ENCODE data around the gene LHX1.

Gene LHX1

GRCh38 chr17:36946726-36947091 lies 9.4 kb downstream of the LHX1 start:
- no peaks in the 10 kb centered on the region for H3K9me3 Mint-ChIP-seq
- peaks cover 24% of the 10 kb centered on the region for H3K36me3 Mint-ChIP-seq (ENCODE audit: insufficient read depth)
- no peak overlapping the region for H3K4me3 Mint-ChIP-seq
- no peak overlapping the region for H3K27ac Mint-ChIP-seq
- no peak for DNase-seq
- peaks cover 30 to 32% of the 10 kb centered on the region in 2 donors for H3K4me1 Mint-ChIP-seq (ENCODE audit: low read depth in 2 of 2)
- H3K27me3 Mint-ChIP-seq: peaks cover 43 to 49% of the 10 kb centered on the region in 2 donors
- ATAC-seq (replicated peaks): no peak

- H3K27me3 Mint-ChIP-seq: peaks cover 40 to 45% of the 10 kb centered on the region in 2 donors
- DNase-seq: no peak
- peak overlapping the region; percentile 95 to 96 for H3K27ac Mint-ChIP-seq
- no peaks in the 10 kb centered on the region for H3K9me3 Mint-ChIP-seq
- ATAC-seq (replicated peaks): no peak
- peaks cover 29% of the 10 kb centered on the region for H3K36me3 Mint-ChIP-seq (ENCODE audit: insufficient read depth)
- H3K4me1 Mint-ChIP-seq (ENCODE audit: low read depth in 2 of 2): peaks cover 41 to 44% of the 10 kb centered on the region in 2 donors
- peak overlapping the region; percentile 91 to 95 for H3K4me3 Mint-ChIP-seq
These were observed 10.8 kb downstream of the LHX1 start for GRCh38 chr17:36947922-36948716.

- ATAC-seq (replicated peaks) (peak; percentile 95), DNase-seq (peak; percentile 96 to 97 (median 97))
- Mint-ChIP-seq H3K27me3 (peaks cover 32 to 38% of the 10 kb centered on the region in 2 donors), H3K9me3 (no peaks in the 10 kb centered on the region), H3K27ac (peak within 1 kb of the TSS; percentile 95 to 96), H3K4me3 (peak within 1 kb of the TSS; percentile 91 to 95), H3K36me3 (ENCODE audit: insufficient read depth) (peaks cover 29% of the 10 kb centered on the region), H3K4me1 (ENCODE audit: low read depth in 2 of 2) (peaks cover 42 to 47% of the 10 kb centered on the region in 2 donors)
These were observed 11.6 kb downstream of the LHX1 start, which contains the start of gene AATF for GRCh38 chr17:36948717-36949460. TSS of gene AATF (plus strand) at chr17:36948954. CDS start at chr17:36949126, 172 bp downstream.

GRCh38 chr17:36949461-36949927 lies 12.2 kb downstream of the LHX1 start:
- Mint-ChIP-seq H3K4me3 (peak overlapping the region; percentile 91 to 95), H3K36me3 (ENCODE audit: insufficient read depth) (peaks cover 34% of the 10 kb centered on the region), H3K4me1 (ENCODE audit: low read depth in 2 of 2) (peaks cover 48 to 50% of the 10 kb centered on the region in 2 donors), H3K27me3 (peaks cover 26 to 32% of the 10 kb centered on the region in 2 donors), H3K9me3 (no peaks in the 10 kb centered on the region), H3K27ac (peak overlapping the region; percentile 95 to 96)
- ATAC-seq (replicated peaks) (no peak), DNase-seq (no peak)

GRCh38 chr17:36950027-36950426 lies 12.8 kb downstream of the LHX1 start:
- ATAC-seq (replicated peaks): no peak
- Mint-ChIP-seq H3K4me1 (ENCODE audit: low read depth in 2 of 2) (peaks cover 50 to 54% of the 10 kb centered on the region in 2 donors), H3K36me3 (ENCODE audit: insufficient read depth) (peaks cover 39% of the 10 kb centered on the region), H3K27me3 (peaks cover 21 to 26% of the 10 kb centered on the region in 2 donors), H3K27ac (peak overlapping the region; percentile 15 to 95), H3K4me3 (peak overlapping the region; percentile 91 to 95), H3K9me3 (no peaks in the 10 kb centered on the region)
- no peak for DNase-seq

GRCh38 chr17:36951084-36951789 lies 14.0 kb downstream of the LHX1 start:
- DNase-seq (no peak), ATAC-seq (replicated peaks) (no peak)
- Mint-ChIP-seq H3K27me3 (peaks cover 14 to 15% of the 10 kb centered on the region in 2 donors), H3K4me3 (peak overlapping the region; percentile 91 to 95), H3K27ac (no peak overlapping the region), H3K36me3 (ENCODE audit: insufficient read depth) (peaks cover 44% of the 10 kb centered on the region), H3K9me3 (no peaks in the 10 kb centered on the region), H3K4me1 (ENCODE audit: low read depth in 2 of 2) (peaks cover 52 to 60% of the 10 kb centered on the region in 2 donors)

GRCh38 chr17:36971508-36971907 lies 34.2 kb downstream of the LHX1 start:
- no peak overlapping the region for H3K4me3 Mint-ChIP-seq
- peaks cover 32 to 69% of the 10 kb centered on the region in 2 donors for H3K4me1 Mint-ChIP-seq (ENCODE audit: low read depth in 2 of 2)
- ATAC-seq (replicated peaks) (no peak), DNase-seq (no peak)
- no peaks in the 10 kb centered on the region for H3K27me3 Mint-ChIP-seq
- no peak overlapping the region for H3K27ac Mint-ChIP-seq
- peaks cover 47% of the 10 kb centered on the region for H3K36me3 Mint-ChIP-seq (ENCODE audit: insufficient read depth)
- no peaks in the 10 kb centered on the region for H3K9me3 Mint-ChIP-seq

GRCh38 chr17:36972186-36972700 lies 35.0 kb downstream of the LHX1 start:
- peaks cover 29 to 65% of the 10 kb centered on the region in 2 donors for H3K4me1 Mint-ChIP-seq (ENCODE audit: low read depth in 2 of 2)
- H3K4me3 Mint-ChIP-seq: no peak overlapping the region
- no peak for DNase-seq
- peak overlapping the region in 1 of 2 donors; percentile 17 for H3K27ac Mint-ChIP-seq
- peaks cover 39% of the 10 kb centered on the region for H3K36me3 Mint-ChIP-seq (ENCODE audit: insufficient read depth)
- H3K9me3 Mint-ChIP-seq: no peaks in the 10 kb centered on the region
- no peaks in the 10 kb centered on the region for H3K27me3 Mint-ChIP-seq
- ATAC-seq (replicated peaks): no peak

- H3K4me3 Mint-ChIP-seq: no peak overlapping the region
- no peak for ATAC-seq (replicated peaks)
These were observed 35.6 kb downstream of the LHX1 start for GRCh38 chr17:36972905-36973304.

GRCh38 chr17:36975922-36976515 lies 38.7 kb downstream of the LHX1 start:
- peaks cover 14% of the 10 kb centered on the region for H3K36me3 Mint-ChIP-seq (ENCODE audit: insufficient read depth)
- DNase-seq (no peak), ATAC-seq (replicated peaks) (no peak)
- peaks cover 22 to 70% of the 10 kb centered on the region in 2 donors for H3K4me1 Mint-ChIP-seq (ENCODE audit: low read depth in 2 of 2)
- no peak overlapping the region for H3K4me3 Mint-ChIP-seq
- no peaks in the 10 kb centered on the region for H3K27me3 Mint-ChIP-seq
- H3K9me3 Mint-ChIP-seq: no peaks in the 10 kb centered on the region
- no peak overlapping the region for H3K27ac Mint-ChIP-seq

More at GRCh38 chr17:36972905-36973304, 35.6 kb downstream of the LHX1 start:
- Mint-ChIP-seq H3K27me3 (no peaks in the 10 kb centered on the region), H3K9me3 (no peaks in the 10 kb centered on the region), H3K27ac (peak overlapping the region in 1 of 2 donors; percentile 17), H3K4me1 (ENCODE audit: low read depth in 2 of 2) (peaks cover 26 to 59% of the 10 kb centered on the region in 2 donors), H3K36me3 (ENCODE audit: insufficient read depth) (peaks cover 33% of the 10 kb centered on the region)
- no peak for DNase-seq

- H3K27ac Mint-ChIP-seq: no peak overlapping the region
- H3K36me3 Mint-ChIP-seq (ENCODE audit: insufficient read depth): peaks cover 13% of the 10 kb centered on the region
- H3K27me3 Mint-ChIP-seq: no peaks in the 10 kb centered on the region
- DNase-seq (no peak), ATAC-seq (replicated peaks) (no peak)
- peaks cover 18 to 70% of the 10 kb centered on the region in 2 donors for H3K4me1 Mint-ChIP-seq (ENCODE audit: low read depth in 2 of 2)
- no peaks in the 10 kb centered on the region for H3K9me3 Mint-ChIP-seq
- no peak overlapping the region for H3K4me3 Mint-ChIP-seq
These were observed 39.8 kb downstream of the LHX1 start for GRCh38 chr17:36977066-36977465.

- Mint-ChIP-seq H3K36me3 (ENCODE audit: insufficient read depth) (peaks cover 18% of the 10 kb centered on the region), H3K27me3 (no peaks in the 10 kb centered on the region), H3K4me1 (ENCODE audit: low read depth in 2 of 2) (peaks cover 17 to 66% of the 10 kb centered on the region in 2 donors), H3K27ac (no peak overlapping the region), H3K4me3 (no peak overlapping the region), H3K9me3 (no peaks in the 10 kb centered on the region)
- DNase-seq (no peak), ATAC-seq (replicated peaks) (no peak)
These were observed 40.3 kb downstream of the LHX1 start for GRCh38 chr17:36977568-36977967.
